Jurkat, Clone E6-1 (cell line): ENCODE results near the gene DDX50.
"Not testable (repeated sequence)": the region's sequence is repeated elsewhere in the genome, so short reads cannot be mapped to it uniquely, and the experiment has no call there.

Experiments
- DNase-seq: peaks from one replicate; pipeline ENCODE4 v3.0.0-alpha.2; 2011; ENCODE audit warnings: low read depth, low spot score
- H3K4me3 ChIP-seq: 2 replicates; pipeline ENCODE4 v1.5.1; 2011; ENCODE audit warnings: mild to moderate bottlenecking, low read length, control low read depth, moderate library complexity

The DDX50 gene

DNA sequence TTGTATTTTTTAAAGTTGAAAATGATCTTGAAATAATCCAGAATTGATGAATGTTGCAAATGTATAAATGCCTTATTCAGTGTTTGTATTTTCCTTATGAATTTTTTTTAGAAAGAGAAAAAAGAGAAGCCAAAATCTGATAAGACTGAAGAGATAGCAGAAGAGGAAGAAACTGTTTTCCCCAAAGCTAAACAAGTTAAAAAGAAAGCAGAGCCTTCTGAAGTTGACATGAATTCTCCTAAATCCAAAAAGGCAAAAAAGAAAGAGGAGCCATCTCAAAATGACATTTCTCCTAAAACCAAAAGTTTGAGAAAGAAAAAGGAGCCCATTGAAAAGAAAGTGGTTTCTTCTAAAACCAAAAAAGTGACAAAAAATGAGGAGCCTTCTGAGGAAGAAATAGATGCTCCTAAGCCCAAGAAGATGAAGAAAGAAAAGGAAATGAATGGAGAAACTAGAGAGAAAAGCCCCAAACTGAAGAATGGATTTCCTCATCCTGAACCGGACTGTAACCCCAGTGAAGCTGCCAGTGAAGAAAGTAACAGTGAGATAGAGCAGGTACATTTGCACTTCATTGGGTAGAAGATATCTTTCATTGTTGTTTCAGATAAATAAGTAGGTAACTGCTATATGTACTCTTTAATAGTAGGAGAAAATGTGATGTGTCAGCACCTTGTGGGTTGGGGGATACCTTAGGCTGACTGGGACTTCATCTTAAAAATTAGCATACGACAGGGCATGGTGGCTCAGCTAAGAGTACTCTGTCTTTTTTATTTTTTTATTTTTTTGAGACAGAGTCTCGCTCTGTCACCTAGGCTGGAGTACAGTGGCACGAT lies 58.8 kb downstream of the DDX50 start:
- H3K4me3 ChIP-seq, result no peak overlapping the region
- no peak for DNase-seq

DNA sequence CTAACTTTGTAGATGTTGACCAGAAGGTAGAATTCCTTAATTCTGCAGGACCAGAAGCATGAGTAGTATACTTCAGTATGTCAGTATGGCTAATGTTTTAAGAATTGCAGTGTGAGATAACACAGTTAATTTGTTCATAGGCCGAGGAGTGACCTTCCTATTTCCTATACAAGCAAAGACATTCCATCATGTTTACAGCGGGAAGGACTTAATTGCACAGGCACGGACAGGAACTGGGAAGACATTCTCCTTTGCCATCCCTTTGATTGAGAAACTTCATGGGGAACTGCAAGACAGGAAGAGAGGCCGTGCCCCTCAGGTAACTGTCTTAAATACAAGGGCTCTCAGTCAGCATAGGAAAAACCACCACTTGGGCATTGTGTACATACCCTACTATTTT lies 62.0 kb downstream of the DDX50 start:
- no peak for DNase-seq
- H3K4me3 ChIP-seq, result no peak overlapping the region

DNA sequence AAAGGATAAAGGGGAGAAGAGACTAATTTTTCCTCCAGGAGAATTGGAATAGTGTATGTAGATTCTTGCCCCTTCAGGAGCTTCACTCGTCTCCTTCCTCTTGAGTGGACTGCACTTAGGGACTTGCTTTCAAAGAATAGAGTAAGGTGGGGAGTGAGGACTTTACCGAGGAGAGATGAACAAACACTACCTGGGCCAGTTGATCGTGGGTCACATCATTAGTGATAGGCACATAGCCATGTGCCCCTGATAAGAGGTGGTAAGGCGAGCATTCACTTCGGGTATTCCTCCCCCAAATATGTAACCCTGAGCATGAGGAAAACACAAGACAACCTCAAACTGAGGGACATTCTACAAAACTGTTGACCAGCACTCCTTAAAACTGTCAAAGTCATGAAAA lies 72.9 kb downstream of the DDX50 start:
- H3K4me3 ChIP-seq, result no peak overlapping the region
- DNase-seq, result no peak

DNA sequence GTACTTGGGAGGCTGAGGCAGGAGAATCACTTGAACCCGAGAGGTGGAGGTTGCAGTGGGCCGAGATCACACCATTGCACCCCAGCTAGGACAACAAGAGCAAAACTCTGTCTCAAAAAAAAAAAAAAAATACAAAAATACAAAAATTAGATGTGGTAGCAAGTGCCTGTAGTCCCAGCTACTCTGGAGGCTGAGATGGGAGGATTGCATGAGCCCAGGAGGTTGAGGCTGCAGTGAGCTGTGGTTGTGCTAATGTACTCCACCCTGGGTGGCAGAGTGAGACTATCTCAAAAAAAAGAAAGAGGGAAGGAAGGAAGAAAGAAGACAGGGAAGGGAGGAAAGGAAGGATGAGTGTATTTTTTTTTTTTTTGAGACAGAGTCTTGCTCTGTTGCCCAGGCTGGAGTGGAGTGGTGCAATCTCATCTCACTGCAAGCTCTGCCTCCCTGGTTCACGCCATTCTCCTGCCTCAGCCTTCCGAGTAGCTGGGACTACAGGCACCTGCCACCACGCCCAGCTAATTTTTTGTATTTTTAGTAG lies 74.9 kb downstream of the DDX50 start:
- not testable (repeated sequence) for H3K4me3 ChIP-seq, DNase-seq

DNA sequence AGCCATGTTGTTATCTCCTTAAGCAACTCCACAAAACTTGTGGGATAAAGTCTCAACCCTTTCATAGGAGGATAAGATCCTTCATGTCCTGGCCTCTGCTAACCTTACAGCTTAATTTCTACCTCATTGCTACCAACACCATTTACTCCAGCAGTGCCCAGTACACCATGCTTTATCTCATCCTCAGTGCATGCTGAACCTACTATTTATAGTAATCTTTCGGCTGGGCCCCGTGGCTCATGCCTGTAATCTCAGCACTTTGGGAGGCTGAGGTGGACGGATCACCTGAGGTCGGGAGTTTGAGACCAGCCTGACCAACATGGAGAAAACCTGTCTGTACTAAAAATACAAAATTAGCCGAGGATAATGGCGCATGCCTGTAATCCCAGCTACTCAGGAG lies 78.6 kb downstream of the DDX50 start:
- not testable (repeated sequence) for H3K4me3 ChIP-seq, DNase-seq

DNA sequence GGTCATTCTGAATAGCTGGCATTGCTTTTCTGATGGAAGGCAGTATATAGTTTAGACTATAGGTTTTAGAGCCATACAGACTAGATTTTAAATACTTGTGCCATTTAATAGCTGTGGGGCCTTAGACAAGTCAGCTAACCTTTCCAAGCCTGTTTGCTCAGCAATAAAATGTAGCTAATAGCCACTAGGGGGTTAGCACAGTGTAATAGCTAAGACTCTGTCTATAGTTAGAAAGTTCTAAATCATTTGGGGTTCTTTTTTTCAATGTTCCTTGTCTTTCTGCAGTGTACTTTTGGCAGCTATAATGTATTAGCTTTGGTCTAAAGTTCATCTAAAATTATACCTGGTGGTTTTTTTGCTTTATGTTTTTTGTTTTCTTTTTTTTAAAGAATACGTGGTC lies 80.0 kb downstream of the DDX50 start:
- H3K4me3 ChIP-seq, result no peak overlapping the region
- DNase-seq, result no peak

DNA sequence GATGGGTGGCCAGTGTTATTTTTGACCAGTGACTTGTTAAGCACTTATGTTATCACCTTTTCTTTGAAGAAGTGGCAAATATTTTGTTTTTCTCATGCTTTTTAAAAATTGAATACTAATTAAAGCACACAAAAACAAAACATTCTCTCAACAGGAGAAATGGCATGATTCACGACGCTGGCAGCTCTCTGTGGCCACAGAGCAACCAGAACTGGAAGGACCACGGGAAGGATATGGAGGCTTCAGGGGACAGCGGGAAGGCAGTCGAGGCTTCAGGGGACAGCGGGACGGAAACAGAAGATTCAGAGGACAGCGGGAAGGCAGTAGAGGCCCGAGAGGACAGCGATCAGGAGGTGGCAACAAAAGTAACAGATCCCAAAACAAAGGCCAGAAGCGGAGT lies 81.3 kb downstream of the DDX50 start:
- DNase-seq, result no peak
- H3K4me3 ChIP-seq, result no peak overlapping the region

DNA sequence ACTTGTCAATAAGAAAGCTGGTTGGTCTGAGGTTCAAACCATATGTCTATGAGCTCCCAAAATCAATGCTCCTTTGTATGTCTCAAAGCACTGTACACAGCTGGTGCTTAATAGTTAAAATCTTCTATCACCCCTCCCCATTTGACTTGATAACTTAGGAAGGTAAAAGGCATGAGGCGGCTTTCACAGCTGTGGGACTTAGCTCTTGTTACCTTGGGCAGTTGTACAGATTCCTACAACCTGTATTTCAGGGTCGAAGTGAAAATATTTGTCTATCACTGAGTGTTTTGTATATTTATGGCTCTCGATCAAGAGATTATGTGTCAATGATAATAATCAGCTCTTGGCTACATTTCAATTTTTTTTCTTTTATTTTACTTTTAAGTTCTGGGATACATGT lies 86.5 kb downstream of the DDX50 start:
- no peak for DNase-seq
- H3K4me3 ChIP-seq, result no peak overlapping the region

DNA sequence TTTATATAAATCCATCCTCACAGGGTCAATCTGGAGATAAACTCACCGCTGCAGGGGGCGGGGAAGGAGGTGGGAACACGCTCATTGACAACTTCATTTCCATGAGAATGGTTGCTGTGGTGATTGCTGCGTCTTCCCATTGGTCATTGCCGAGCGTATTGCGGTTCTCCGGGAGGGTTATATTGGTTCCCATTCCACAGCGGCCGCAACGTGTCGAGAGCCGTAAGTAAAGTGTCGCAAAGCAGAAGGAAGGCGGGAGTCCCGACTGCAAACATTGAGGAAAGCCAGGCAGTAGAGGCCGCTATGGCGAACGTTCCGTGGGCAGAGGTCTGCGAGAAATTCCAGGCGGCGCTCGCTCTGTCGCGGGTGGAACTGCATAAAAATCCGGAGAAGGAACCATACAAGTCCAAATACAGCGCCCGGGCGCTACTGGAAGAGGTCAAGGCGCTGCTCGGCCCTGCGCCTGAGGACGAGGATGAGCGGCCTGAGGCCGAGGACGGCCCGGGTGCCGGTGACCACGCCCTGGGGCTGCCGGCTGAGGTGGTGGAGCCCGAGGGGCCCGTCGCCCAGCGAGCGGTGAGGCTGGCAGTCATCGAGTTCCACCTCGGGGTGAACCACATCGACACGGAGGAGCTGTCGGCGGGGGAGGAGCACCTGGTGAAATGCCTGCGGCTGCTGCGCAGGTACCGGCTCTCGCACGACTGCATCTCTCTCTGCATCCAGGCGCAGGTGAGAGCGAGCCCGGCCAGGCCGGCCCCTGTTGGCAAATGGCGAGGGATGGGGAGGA lies 87.6 kb downstream of the DDX50 start, which contains the start of gene KIFBP:
Gene KIFBP (plus strand): TSS at position 274 of the 787 bp plus-strand sequence. CDS start 30 bp downstream, at position 304.
- H3K4me3 ChIP-seq, result peak within 1 kb of the TSS; percentile 71

DNA sequence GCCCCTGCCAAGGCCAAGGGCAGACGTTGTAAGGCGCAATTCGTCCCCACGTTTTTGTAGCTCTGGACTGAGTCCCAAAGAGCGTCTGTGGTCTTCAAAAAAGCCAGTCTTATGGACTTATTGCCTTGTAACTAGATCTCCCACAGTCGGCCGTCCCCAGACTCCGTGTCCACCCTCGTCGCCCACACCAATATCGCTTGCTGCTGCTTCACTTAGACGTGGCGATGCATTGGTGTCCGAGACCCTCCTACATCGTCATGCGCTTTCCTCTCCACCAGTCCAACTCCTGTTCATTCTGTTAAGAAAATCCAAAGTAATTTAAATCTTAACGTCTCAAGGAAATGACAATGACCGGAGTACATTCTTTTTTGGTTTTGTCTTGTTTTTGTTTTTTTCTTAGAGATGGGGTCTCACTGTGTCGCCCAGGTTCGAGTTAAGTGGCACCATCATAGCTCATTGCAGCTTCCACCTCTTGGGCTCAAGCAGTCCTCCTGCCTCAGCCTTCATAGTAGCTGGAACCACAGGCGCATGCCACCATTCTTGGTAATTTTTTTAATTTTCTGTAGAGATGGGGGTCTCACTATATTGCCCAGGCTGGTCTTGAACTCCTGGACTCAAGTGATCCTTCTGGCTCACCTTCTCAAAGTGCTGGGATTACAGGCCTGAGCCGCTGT lies 88.3 kb downstream of the DDX50 start:
- DNase-seq, result no peak
- H3K4me3 ChIP-seq, result peak overlapping the region; percentile 71

More for the DNA sequence above, 87.6 kb downstream of the DDX50 start, which contains the start of gene KIFBP:
- peak; percentile 97 for DNase-seq

DNA sequence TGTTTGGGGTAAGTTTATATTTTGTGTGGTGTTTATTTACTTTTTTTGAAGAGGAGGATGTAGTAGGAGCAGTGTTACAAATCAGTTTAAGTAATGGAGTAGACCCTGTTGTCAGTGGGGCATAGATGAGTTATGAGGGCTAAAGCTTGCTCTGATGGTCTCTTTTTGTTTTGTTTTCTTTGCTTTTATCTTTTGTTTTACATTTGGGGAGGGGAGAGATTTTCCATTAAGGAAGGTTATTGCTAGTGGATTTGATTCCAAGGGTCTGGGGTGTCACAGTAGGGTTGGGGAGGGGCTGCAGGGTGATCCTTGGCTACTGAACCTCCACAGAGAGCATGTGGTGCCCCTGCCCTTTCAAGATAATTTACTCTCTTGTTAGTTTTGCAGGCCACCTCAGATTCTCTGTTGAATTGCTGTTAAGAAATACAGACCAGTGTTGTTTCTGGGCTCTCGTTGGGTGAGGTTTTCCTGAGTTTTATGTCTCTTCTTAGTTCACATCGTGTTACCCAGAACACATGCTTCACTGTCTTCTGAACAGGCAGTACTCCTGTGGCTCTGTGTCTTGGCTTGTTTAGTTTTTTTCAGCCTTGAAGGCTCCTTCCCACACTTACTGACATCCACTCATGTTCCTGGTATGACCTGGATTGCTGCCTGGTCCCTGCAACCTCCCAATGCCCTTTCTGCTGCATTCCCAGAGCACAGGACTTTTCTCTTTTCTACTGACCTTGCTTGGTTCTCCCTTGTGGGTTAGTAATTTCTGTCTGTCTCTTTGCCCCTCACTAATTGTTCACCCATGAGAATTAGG lies 91.7 kb downstream of the DDX50 start:
- H3K4me3 ChIP-seq, result no peak overlapping the region
- DNase-seq, result no peak
